ENCODE results near the gene MT3. TPM values are rescaled to one million over a fixed set of nuclear protein-coding genes. Genes with fewer than 3 reads are reported as not detected.
A peak's percentile ranks its signal among the peaks of the same experiment; 100 is the strongest.

The MT3 gene
- not detected for polyA plus RNA-seq (2013, experiment 1 of 2)
- polyA plus RNA-seq (2013, experiment 2 of 2): not detected

DNA sequence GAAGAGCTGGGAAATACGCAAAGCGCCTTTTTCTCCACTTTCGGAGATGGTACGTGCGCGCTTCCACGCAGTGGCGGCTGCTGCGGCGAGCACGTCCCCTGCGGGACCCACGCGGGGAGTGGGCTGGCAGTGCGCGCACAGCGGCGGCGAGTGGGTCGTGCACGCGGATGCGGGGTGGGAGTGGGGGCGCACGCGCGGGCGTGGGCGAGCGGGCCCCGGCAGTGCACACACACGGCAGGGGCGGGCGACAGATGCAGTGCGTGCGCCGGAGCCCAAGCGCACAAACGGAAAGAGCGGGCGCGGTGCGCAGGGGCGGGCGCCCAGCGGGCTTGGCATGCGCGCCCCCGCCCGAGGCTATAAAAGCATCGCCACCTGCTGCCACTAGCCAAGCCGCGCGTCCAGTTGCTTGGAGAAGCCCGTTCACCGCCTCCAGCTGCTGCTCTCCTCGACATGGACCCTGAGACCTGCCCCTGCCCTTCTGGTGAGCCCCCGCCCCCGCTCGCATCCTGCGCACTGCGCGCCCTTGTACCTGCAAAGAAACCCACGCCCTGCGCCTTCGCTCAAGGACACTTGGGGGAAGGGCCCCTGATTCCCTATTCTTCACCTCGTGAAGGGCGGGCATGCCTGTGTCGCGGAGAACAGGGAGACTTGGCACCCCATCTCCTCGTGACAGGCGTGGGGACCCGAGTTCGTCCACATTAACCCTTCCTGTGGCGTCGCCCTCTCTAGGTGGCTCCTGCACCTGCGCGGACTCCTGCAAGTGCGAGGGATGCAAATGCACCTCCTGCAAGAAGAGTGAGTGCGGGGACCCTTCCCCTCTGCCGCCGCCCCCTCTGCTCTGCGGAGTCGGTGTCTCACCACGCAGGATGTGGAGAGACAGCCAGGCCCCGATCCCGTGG lies at the start of gene MT3:
Gene MT3, plus strand, starts transcription at position 388 of the 899 bp plus-strand sequence. Its CDS starts 63 bp downstream, at position 451.
- H3K4me2 ChIP-seq (ENCODE audit: insufficient read depth, low read length, poor library complexity, severe bottlenecking): peak within 1 kb of the TSS; percentile 81
- peak within 1 kb of the TSS; percentile 73 for H2AFZ ChIP-seq (ENCODE audit: low read length)
- DNase-seq (ENCODE audit: low spot score): no peak
- no peak within 1 kb of the TSS for H2BK12ac ChIP-seq (ENCODE audit: low read length)
- H3K9me3 ChIP-seq (replicated peaks in 1 of 2; ENCODE audit: control insufficient read depth in 2 of 2, insufficient read depth in 1 of 2, low read depth in 1 of 2, low read length in 2 of 2): peaks cover 0 to 2% of the 10 kb centered on the region in 2 donors
- no peak within 1 kb of the TSS for H4K91ac ChIP-seq (ENCODE audit: low read depth, low read length, poor library complexity)
- H3K4ac ChIP-seq (ENCODE audit: low read length): no peak within 1 kb of the TSS
- peak within 1 kb of the TSS; percentile 33 to 78 for H3K4me3 ChIP-seq (ENCODE audit: low read length in 2 of 2)
- H3K23ac ChIP-seq (ENCODE audit: low read depth, low read length, poor library complexity): peak within 1 kb of the TSS; percentile 87
- H3K14ac ChIP-seq (ENCODE audit: low read length): peak within 1 kb of the TSS; percentile 86
- H3K79me1 ChIP-seq (ENCODE audit: low read depth, low read length): no peaks in the 10 kb centered on the region
- no peak within 1 kb of the TSS for H2BK5ac ChIP-seq (ENCODE audit: low read length)
- peak within 1 kb of the TSS; percentile 76 for H2BK15ac ChIP-seq (ENCODE audit: low read length)
- H3K4me1 ChIP-seq (ENCODE audit: control insufficient read depth in 2 of 2, insufficient read depth in 1 of 2, low read depth in 1 of 2, low read length in 2 of 2): peaks cover 0 to 6% of the 10 kb centered on the region in 2 donors
- H3K36me3 ChIP-seq (replicated peaks in 1 of 2; ENCODE audit: control insufficient read depth in 2 of 2, insufficient read depth in 2 of 2, low read length in 2 of 2): no peaks in the 10 kb centered on the region
- WGBS, 2 donors (ENCODE audit: extremely low coverage in 2 of 2, insufficient read length in 2 of 2, insufficient replicate concordance in 1 of 2): no CpG with 5 or more reads among the region's 87 CpGs
- peak within 1 kb of the TSS; percentile 48 for H4K8ac ChIP-seq (ENCODE audit: low read depth, low read length)
- H3K27me3 ChIP-seq (ENCODE audit: control insufficient read depth in 3 of 3, insufficient read depth in 3 of 3, low read depth in 1 of 3, low read length in 3 of 3): peaks cover 8 to 70% (median 45%) of the 10 kb centered on the region in 3 experiments
- no peak within 1 kb of the TSS for H2AK5ac ChIP-seq (ENCODE audit: low read depth, low read length)
- H3K18ac ChIP-seq (ENCODE audit: low read length): peak within 1 kb of the TSS; percentile 89
- peak within 1 kb of the TSS; percentile 92 for H3K9ac ChIP-seq (ENCODE audit: low read depth, low read length, poor library complexity)
- peak within 1 kb of the TSS; percentile 35 for H2BK120ac ChIP-seq (ENCODE audit: low read depth, low read length)
- H3K27ac ChIP-seq (replicated peaks; ENCODE audit: low read length): no peak within 1 kb of the TSS

DNA sequence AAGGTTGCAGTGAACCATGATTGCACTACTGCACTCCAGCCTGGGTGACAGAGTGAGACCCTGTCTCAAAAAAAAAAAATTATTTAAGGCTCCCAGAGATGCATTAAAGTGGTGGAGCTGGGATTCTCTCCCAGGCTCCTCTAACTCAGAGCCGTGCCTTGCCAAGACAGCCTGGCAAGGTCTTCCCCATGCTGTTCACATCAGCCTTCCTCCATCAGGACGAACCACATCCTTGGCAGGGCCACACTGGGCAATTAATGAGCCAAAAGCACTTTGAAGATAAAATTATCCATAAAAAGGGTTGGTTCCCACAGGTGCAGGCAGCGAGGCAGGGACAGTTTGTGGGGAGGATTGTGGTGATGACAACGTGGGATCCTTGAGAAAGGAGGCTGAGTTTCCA lies 49.7 kb upstream of the MT3 start:
- peaks cover 0 to 1% (median 0%) of the 10 kb centered on the region in 3 experiments for H3K27me3 ChIP-seq (ENCODE audit: control insufficient read depth in 3 of 3, insufficient read depth in 3 of 3, low read depth in 1 of 3, low read length in 3 of 3)
- H3K4me2 ChIP-seq (ENCODE audit: insufficient read depth, low read length, poor library complexity, severe bottlenecking): no peak overlapping the region
- H3K27ac ChIP-seq (replicated peaks; ENCODE audit: low read length): no peak overlapping the region
- no peak overlapping the region for H3K4me3 ChIP-seq (ENCODE audit: low read length in 2 of 2)
- no peak overlapping the region for H2BK120ac ChIP-seq (ENCODE audit: low read depth, low read length)
- H3K18ac ChIP-seq (ENCODE audit: low read length): no peak overlapping the region
- H2BK5ac ChIP-seq (ENCODE audit: low read length): no peak overlapping the region
- no peaks in the 10 kb centered on the region for H3K4me1 ChIP-seq (ENCODE audit: control insufficient read depth in 2 of 2, insufficient read depth in 1 of 2, low read depth in 1 of 2, low read length in 2 of 2)
- WGBS, 2 donors (ENCODE audit: extremely low coverage in 2 of 2, insufficient read length in 2 of 2, insufficient replicate concordance in 1 of 2): no CpG with 5 or more reads among the region's 4 CpGs
- H3K9me3 ChIP-seq (replicated peaks in 1 of 2; ENCODE audit: control insufficient read depth in 2 of 2, insufficient read depth in 1 of 2, low read depth in 1 of 2, low read length in 2 of 2): peaks cover 0 to 3% of the 10 kb centered on the region in 2 donors
- H3K36me3 ChIP-seq (replicated peaks in 1 of 2; ENCODE audit: control insufficient read depth in 2 of 2, insufficient read depth in 2 of 2, low read length in 2 of 2): no peaks in the 10 kb centered on the region
- H3K23ac ChIP-seq (ENCODE audit: low read depth, low read length, poor library complexity): no peak overlapping the region
- H3K79me1 ChIP-seq (ENCODE audit: low read depth, low read length): no peaks in the 10 kb centered on the region
- H3K9ac ChIP-seq (ENCODE audit: low read depth, low read length, poor library complexity): no peak overlapping the region
- no peak for DNase-seq (ENCODE audit: low spot score)
- no peak overlapping the region for H4K91ac ChIP-seq (ENCODE audit: low read depth, low read length, poor library complexity)
- H2BK12ac ChIP-seq (ENCODE audit: low read length): no peak overlapping the region
- no peak overlapping the region for H2AFZ ChIP-seq (ENCODE audit: low read length)
- H3K14ac ChIP-seq (ENCODE audit: low read length): no peak overlapping the region
- no peak overlapping the region for H4K8ac ChIP-seq (ENCODE audit: low read depth, low read length)
- H2BK15ac ChIP-seq (ENCODE audit: low read length): no peak overlapping the region
- no peak overlapping the region for H3K4ac ChIP-seq (ENCODE audit: low read length)
- no peak overlapping the region for H2AK5ac ChIP-seq (ENCODE audit: low read depth, low read length)

GRCh38 chr16:56542039-56542438 lies 47.3 kb upstream of the MT3 start:
- Histone ChIP-seq H3K27ac (replicated peaks; ENCODE audit: low read length) (no peak overlapping the region), H2BK120ac (ENCODE audit: low read depth, low read length) (no peak overlapping the region), H2AFZ (ENCODE audit: low read length) (no peak overlapping the region), H3K27me3 (ENCODE audit: control insufficient read depth in 3 of 3, insufficient read depth in 3 of 3, low read depth in 1 of 3, low read length in 3 of 3) (no peaks in the 10 kb centered on the region), H3K4ac (ENCODE audit: low read length) (no peak overlapping the region), H3K4me2 (ENCODE audit: insufficient read depth, low read length, poor library complexity, severe bottlenecking) (no peak overlapping the region), H2AK5ac (ENCODE audit: low read depth, low read length) (no peak overlapping the region), H3K4me3 (ENCODE audit: low read length in 2 of 2) (no peak overlapping the region), H3K9me3 (replicated peaks in 1 of 2; ENCODE audit: control insufficient read depth in 2 of 2, insufficient read depth in 1 of 2, low read depth in 1 of 2, low read length in 2 of 2) (peaks cover 0 to 2% of the 10 kb centered on the region in 2 donors), H2BK12ac (ENCODE audit: low read length) (no peak overlapping the region), H4K8ac (ENCODE audit: low read depth, low read length) (no peak overlapping the region), H4K91ac (ENCODE audit: low read depth, low read length, poor library complexity) (no peak overlapping the region), H3K9ac (ENCODE audit: low read depth, low read length, poor library complexity) (no peak overlapping the region), H3K36me3 (replicated peaks in 1 of 2; ENCODE audit: control insufficient read depth in 2 of 2, insufficient read depth in 2 of 2, low read length in 2 of 2) (no peaks in the 10 kb centered on the region), H3K14ac (ENCODE audit: low read length) (no peak overlapping the region), H3K79me1 (ENCODE audit: low read depth, low read length) (no peaks in the 10 kb centered on the region), H3K23ac (ENCODE audit: low read depth, low read length, poor library complexity) (no peak overlapping the region), H2BK15ac (ENCODE audit: low read length) (no peak overlapping the region), H3K18ac (ENCODE audit: low read length) (no peak overlapping the region), H2BK5ac (ENCODE audit: low read length) (no peak overlapping the region), H3K4me1 (ENCODE audit: control insufficient read depth in 2 of 2, insufficient read depth in 1 of 2, low read depth in 1 of 2, low read length in 2 of 2) (peaks cover 4 to 5% of the 10 kb centered on the region in 2 donors)
- DNase-seq (ENCODE audit: low spot score): no peak
- no CpG with 5 or more reads among the region's 2 CpGs for WGBS, 2 donors (ENCODE audit: extremely low coverage in 2 of 2, insufficient read length in 2 of 2, insufficient replicate concordance in 1 of 2)

All from neuronal stem cell (in vitro differentiated cells).